Common myeloid progenitor, CD34-positive (primary cell): ENCODE data around the gene RERE.

Source experiments
- CTCF ChIA-PET: fragments of 350-600 bp; sonication (Branson Sonifier 250); formaldehyde crosslinking; loops from one replicate; lab custom pipeline; 2021; ENCODE audit warnings: antibody characterized with exemption; lab: Charles Lee
- POLR2A ChIA-PET: fragments of 350-600 bp; sonication (Branson Sonifier 250); formaldehyde crosslinking; loops from one replicate; lab custom pipeline; 2021; ENCODE audit warnings: antibody characterized with exemption; lab: Charles Lee
- DNase-seq, 3 donors: peaks; one replicate each; pipeline versions ENCODE4 v3.0.0 to v3.0.0-alpha.2; 2013
- H3K27ac ChIP-seq, 2 experiments: 1 replicate in 1 of 2; 2 replicates in 1 of 2; pipeline ENCODE4 v1.7.0; 2013; ENCODE audit warnings: inconsistent platforms in 2 of 2, low read length in 2 of 2, mild to moderate bottlenecking in 2 of 2, low read depth in 1 of 2, moderate library complexity in 1 of 2; ENCODE audit not compliant: severe bottlenecking in 2 of 2, insufficient read depth in 1 of 2, poor library complexity in 1 of 2
- H3K27me3 ChIP-seq, 5 experiments: replicated peaks in 2 of 5; 1 replicate in 3 of 5; 2 replicates in 2 of 5; pipeline versions ENCODE4 v1.6.1 to v1.7.0; 2013; ENCODE audit warnings: low read length in 4 of 5, mild to moderate bottlenecking in 2 of 5, moderate library complexity in 2 of 5, inconsistent platforms in 1 of 5; ENCODE audit not compliant: insufficient read depth in 5 of 5, control insufficient read depth in 4 of 5
- H3K36me3 ChIP-seq, 4 experiments: 1 replicate in 2 of 4; 2 replicates in 2 of 4; pipeline versions ENCODE4 v1.6.1 to v1.7.0; 2013; ENCODE audit warnings: low read length in 3 of 4, control low read depth in 1 of 4, mild to moderate bottlenecking in 1 of 4; ENCODE audit not compliant: control insufficient read depth in 4 of 4, insufficient read depth in 4 of 4
- H3K4me1 ChIP-seq, 4 experiments: 1 replicate in 3 of 4; 2 replicates in 1 of 4; pipeline versions ENCODE4 v1.6.1 to v1.7.1; 2013; ENCODE audit warnings: low read length in 3 of 4, mild to moderate bottlenecking in 3 of 4, control low read depth in 1 of 4, inconsistent platforms in 1 of 4, moderate library complexity in 1 of 4; ENCODE audit not compliant: control insufficient read depth in 4 of 4, insufficient read depth in 4 of 4; ENCODE audit errors: control extremely low read depth in 1 of 4
- H3K4me3 ChIP-seq, 7 experiments: 1 replicate in 4 of 7; 2 replicates in 3 of 7; pipeline versions ENCODE4 v1.5.1 to v1.7.0; 2013; ENCODE audit warnings: mild to moderate bottlenecking in 7 of 7, low read length in 6 of 7, moderate library complexity in 6 of 7, inconsistent platforms in 2 of 7, low read depth in 2 of 7, control low read depth in 1 of 7; ENCODE audit not compliant: insufficient read depth in 4 of 7, control insufficient read depth in 1 of 7; ENCODE audit errors: extremely low read depth in 1 of 7
- H3K9me3 ChIP-seq, 5 experiments: 1 replicate in 4 of 5; 2 replicates in 1 of 5; pipeline versions ENCODE4 v1.6.1 to v1.7.1; 2013; ENCODE audit warnings: low read length in 4 of 5, mild to moderate bottlenecking in 2 of 5, inconsistent platforms in 1 of 5, low read depth in 1 of 5, moderate library complexity in 1 of 5; ENCODE audit not compliant: control insufficient read depth in 4 of 5, insufficient read depth in 2 of 5; ENCODE audit errors: control extremely low read depth in 1 of 5
- WGBS: methylation state at CpG from one replicate; pipeline ENCODE4 v1.1.5; 2013; ENCODE audit not compliant: insufficient coverage; 5-methylcytosine and 5-hydroxymethylcytosine counted together

The RERE gene

GRCh38 chr1:8812081-8812480 lies 5.4 kb downstream of the RERE start:
- peaks cover 27 to 47% (median 30%) of the 10 kb centered on the region in 4 experiments for H3K4me1 ChIP-seq
- no peak for DNase-seq
- ChIA-PET CTCF (interaction anchor here (0.6 to 1.6 kb wide), 4 partner anchors 10 to 53 kb away, joined by 3 to 7 read pairs (median 4); no protein-coding TSS in a partner anchor), POLR2A (no interaction called here)
- H3K27ac ChIP-seq: no peak overlapping the region
- H3K4me3 ChIP-seq: no peak overlapping the region
- H3K27me3 ChIP-seq: no peaks in the 10 kb centered on the region
- no peaks in the 10 kb centered on the region for H3K9me3 ChIP-seq
- 90% methylated on average over 2 of the region's 6 CpGs for WGBS
- peaks cover 0 to 3% (median 0%) of the 10 kb centered on the region in 4 experiments for H3K36me3 ChIP-seq

- Histone ChIP-seq H3K36me3 (peaks cover 0 to 3% (median 1%) of the 10 kb centered on the region in 4 experiments), H3K4me1 (peaks cover 21 to 40% (median 26%) of the 10 kb centered on the region in 4 experiments), H3K27me3 (no peaks in the 10 kb centered on the region), H3K9me3 (no peaks in the 10 kb centered on the region), H3K27ac (no peak overlapping the region), H3K4me3 (no peak overlapping the region)
- no CpG with 5 or more reads among the region's 4 CpGs for WGBS
- no peak for DNase-seq
- ChIA-PET POLR2A (no interaction called here), CTCF (interaction anchor here (1.3 to 1.4 kb wide), 2 partner anchors 10 to 63 kb away, joined by 4 read pairs; no protein-coding TSS in a partner anchor)
Measured at GRCh38 chr1:8810987-8811386, 6.5 kb downstream of the RERE start.

GRCh38 chr1:8809342-8809736 lies 8.1 kb downstream of the RERE start:
- WGBS: no CpG with 5 or more reads among the region's 1 CpG
- POLR2A ChIA-PET: no interaction called here
- DNase-seq: no peak
- Histone ChIP-seq H3K36me3 (peaks cover 0 to 3% (median 1%) of the 10 kb centered on the region in 4 experiments), H3K4me1 (peaks cover 5 to 24% (median 11%) of the 10 kb centered on the region in 4 experiments), H3K4me3 (no peak overlapping the region), H3K27ac (no peak overlapping the region), H3K27me3 (no peaks in the 10 kb centered on the region), H3K9me3 (no peaks in the 10 kb centered on the region)
- CTCF ChIA-PET: interaction anchor here (1.2 to 1.5 kb wide), 2 partner anchors 12 to 39 kb away, joined by 3 to 4 read pairs; no protein-coding TSS in a partner anchor

- DNase-seq: no peak
- Histone ChIP-seq H3K27me3 (no peaks in the 10 kb centered on the region), H3K27ac (no peak overlapping the region), H3K36me3 (peaks cover 0 to 6% (median 1%) of the 10 kb centered on the region in 4 experiments), H3K4me3 (no peak overlapping the region), H3K9me3 (no peaks in the 10 kb centered on the region), H3K4me1 (peaks cover 0 to 10% (median 4%) of the 10 kb centered on the region in 4 experiments)
- ChIA-PET CTCF (interaction anchor here (2.6 to 3.6 kb wide), 2 partner anchors 8 to 42 kb away, joined by 9 to 13 read pairs; no protein-coding TSS in a partner anchor), POLR2A (no interaction called here)
- WGBS: 94% methylated on average over 8 of the region's 8 CpGs
Measured at GRCh38 chr1:8807004-8807403, 10.4 kb downstream of the RERE start.

- Histone ChIP-seq H3K4me3 (no peak overlapping the region), H3K4me1 (peaks cover 0 to 8% (median 3%) of the 10 kb centered on the region in 4 experiments), H3K27me3 (no peaks in the 10 kb centered on the region), H3K27ac (no peak overlapping the region), H3K36me3 (peaks cover 0 to 5% (median 3%) of the 10 kb centered on the region in 4 experiments), H3K9me3 (no peaks in the 10 kb centered on the region)
- no peak for DNase-seq
- CTCF ChIA-PET: interaction anchor here (1.0 to 1.6 kb wide), 2 partner anchors 18 to 135 kb away, joined by 3 to 4 read pairs; no protein-coding TSS in a partner anchor
- WGBS: 93% methylated on average over 4 of the region's 5 CpGs
- POLR2A ChIA-PET: no interaction called here
Measured at GRCh38 chr1:8800416-8800815, 17.0 kb downstream of the RERE start.

- Histone ChIP-seq H3K27ac (peak overlapping the region in 1 of 2 experiments; percentile 22), H3K9me3 (no peaks in the 10 kb centered on the region), H3K36me3 (peaks cover 0 to 5% (median 1%) of the 10 kb centered on the region in 4 experiments), H3K27me3 (no peaks in the 10 kb centered on the region), H3K4me1 (peaks cover 0 to 8% (median 3%) of the 10 kb centered on the region in 4 experiments), H3K4me3 (no peak overlapping the region)
- 94% methylated on average over 2 of the region's 5 CpGs for WGBS
- ChIA-PET POLR2A (no interaction called here), CTCF (no interaction called here)
- DNase-seq: no peak
Measured at GRCh38 chr1:8797216-8797615, 20.2 kb downstream of the RERE start.

- peaks cover 0 to 5% (median 1%) of the 10 kb centered on the region in 4 experiments for H3K36me3 ChIP-seq
- H3K27ac ChIP-seq: peak overlapping the region in 1 of 2 experiments; percentile 22
- CTCF ChIA-PET: no interaction called here
- no peaks in the 10 kb centered on the region for H3K27me3 ChIP-seq
- DNase-seq: peak in 2 of 3 donors; percentile 34 to 43
- H3K4me3 ChIP-seq: no peak overlapping the region
- 14% methylated on average over 1 of the region's 3 CpGs for WGBS
- peaks cover 0 to 8% (median 3%) of the 10 kb centered on the region in 4 experiments for H3K4me1 ChIP-seq
- POLR2A ChIA-PET: no interaction called here
- H3K9me3 ChIP-seq: no peaks in the 10 kb centered on the region
Measured at GRCh38 chr1:8796812-8797211, 20.6 kb downstream of the RERE start.
